ENCODE measurements around the gene PCGF1. TPM values are rescaled to one million over a fixed set of nuclear protein-coding genes. Genes with fewer than 3 reads are reported as not detected.

PCGF1 gene
- total RNA-seq, 1 experiment from 2014 or later: 39.9 TPM

DNA sequence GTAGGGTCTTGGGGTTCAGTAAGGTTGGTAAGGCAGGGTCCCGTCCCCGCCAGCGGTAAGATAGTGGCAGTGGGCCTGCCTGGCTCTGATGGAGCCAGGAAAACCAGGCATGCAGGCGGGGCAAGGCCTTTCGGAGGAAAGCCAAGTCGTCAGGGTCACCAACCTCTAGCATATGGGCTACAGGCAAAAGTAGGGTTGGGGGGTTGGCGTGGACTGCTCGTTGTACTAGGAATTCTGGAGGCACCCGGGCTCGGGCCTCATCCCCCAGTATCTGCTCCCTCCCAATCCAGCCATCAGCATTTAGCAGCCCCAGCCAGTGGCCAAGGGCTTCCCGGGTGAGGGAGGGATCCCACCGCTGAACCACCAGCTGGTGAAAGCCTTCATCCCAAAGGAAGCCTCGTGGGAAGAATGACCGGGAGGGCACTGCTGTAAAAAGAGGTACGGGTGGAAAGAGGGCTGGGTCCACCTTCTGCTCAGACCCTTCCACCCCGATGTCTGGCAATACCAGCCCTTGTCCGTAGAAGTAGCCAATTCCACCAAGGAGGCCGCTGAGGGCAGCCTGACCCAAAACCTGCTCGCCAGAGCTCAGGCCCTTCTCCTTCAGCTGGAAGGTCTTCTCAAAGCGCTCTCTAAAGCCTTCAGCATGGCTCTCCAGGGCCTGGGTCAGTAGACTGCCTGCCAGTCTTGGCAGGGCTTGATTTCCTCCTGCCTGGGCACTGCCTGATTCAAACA is 45.3 kb downstream of the PCGF1 start:
- H3K4me1 ChIP-seq (ENCODE audit: control insufficient read depth in 1 of 2, insufficient read depth in 2 of 2, low read length in 2 of 2): peaks cover 0 to 26% of the 10 kb centered on the region in 2 experiments
- no peak overlapping the region for H3K27ac ChIP-seq (ENCODE audit: low read depth, low read length)
- no peaks in the 10 kb centered on the region for H4K20me1 ChIP-seq (ENCODE audit: insufficient read depth)
- intact Hi-C loops (cut with micrococcal nuclease): no loop called here
- H3K9ac ChIP-seq (ENCODE audit: low read length): no peak overlapping the region
- H3K36me3 ChIP-seq (ENCODE audit: control insufficient read depth in 1 of 2, insufficient read depth in 2 of 2, low read length in 2 of 2): peaks cover 6 to 19% of the 10 kb centered on the region in 2 experiments; a peak in 2 of 4 replicates
- ChIA-PET CTCF (interaction anchor here (1.3 kb wide), 1 partner anchor 70 kb away, joined by 5 read pairs; no protein-coding TSS in a partner anchor), POLR2A (no interaction called here), RAD21 (ENCODE audit: low non-redundant PET in 1 of 2, low total read pairs in 2 of 2, uncharacterized antibody in 2 of 2, unreplicated experiment in 2 of 2) (no interaction called here)
- TF ChIP-seq RAD21 (IDR thresholded peaks at IDR 0.05; ENCODE audit: low read depth) (no peak), FOSL1 (IDR thresholded peaks at IDR 0.05; ENCODE audit: low read depth) (no peak), TCF7L2 (IDR thresholded peaks at IDR 0.05; ENCODE audit: borderline replicate concordance, extremely low read depth, insufficient read depth, insufficient read length) (no peak), YY1 (IDR thresholded peaks at IDR 0.05; ENCODE audit: extremely low read depth, insufficient replicate concordance, low read depth, low read length) (no peak), SIN3A (IDR thresholded peaks at IDR 0.05; ENCODE audit: low read depth) (no peak), CBX3 (IDR thresholded peaks at IDR 0.05; ENCODE audit: low read depth) (no peak), EGR1 (IDR thresholded peaks at IDR 0.05; ENCODE audit: low read depth) (no peak), JUND (IDR thresholded peaks at IDR 0.05) (no peak), EZH2phosphoT487 (IDR thresholded peaks at IDR 0.05; ENCODE audit: borderline replicate concordance) (no peak), ZNF274 (IDR thresholded peaks at IDR 0.05; ENCODE audit: low read depth, low read length) (no peak), ZFX (IDR thresholded peaks at IDR 0.05) (no peak), ELF1 (IDR thresholded peaks at IDR 0.05; ENCODE audit: borderline replicate concordance, low read depth) (no peak), ATF3 (IDR thresholded peaks at IDR 0.05) (no peak), SRF (IDR thresholded peaks at IDR 0.05; ENCODE audit: low read depth) (no peak), SP1 (IDR thresholded peaks at IDR 0.05; ENCODE audit: low read depth) (no peak)
- TF ChIP-seq, protein P1, sequence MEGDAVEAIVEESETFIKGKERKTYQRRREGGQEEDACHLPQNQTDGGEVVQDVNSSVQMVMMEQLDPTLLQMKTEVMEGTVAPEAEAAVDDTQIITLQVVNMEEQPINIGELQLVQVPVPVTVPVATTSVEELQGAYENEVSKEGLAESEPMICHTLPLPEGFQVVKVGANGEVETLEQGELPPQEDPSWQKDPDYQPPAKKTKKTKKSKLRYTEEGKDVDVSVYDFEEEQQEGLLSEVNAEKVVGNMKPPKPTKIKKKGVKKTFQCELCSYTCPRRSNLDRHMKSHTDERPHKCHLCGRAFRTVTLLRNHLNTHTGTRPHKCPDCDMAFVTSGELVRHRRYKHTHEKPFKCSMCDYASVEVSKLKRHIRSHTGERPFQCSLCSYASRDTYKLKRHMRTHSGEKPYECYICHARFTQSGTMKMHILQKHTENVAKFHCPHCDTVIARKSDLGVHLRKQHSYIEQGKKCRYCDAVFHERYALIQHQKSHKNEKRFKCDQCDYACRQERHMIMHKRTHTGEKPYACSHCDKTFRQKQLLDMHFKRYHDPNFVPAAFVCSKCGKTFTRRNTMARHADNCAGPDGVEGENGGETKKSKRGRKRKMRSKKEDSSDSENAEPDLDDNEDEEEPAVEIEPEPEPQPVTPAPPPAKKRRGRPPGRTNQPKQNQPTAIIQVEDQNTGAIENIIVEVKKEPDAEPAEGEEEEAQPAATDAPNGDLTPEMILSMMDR (IDR thresholded peaks at IDR 0.05 in 2 of 3, conservative IDR thresholded peaks at IDR 0.05 in 1 of 3; ENCODE audit: borderline replicate concordance in 1 of 3, insufficient read depth in 1 of 3, low read depth in 2 of 3, low read length in 2 of 3): no peak
- TF ChIP-seq, protein P2, sequence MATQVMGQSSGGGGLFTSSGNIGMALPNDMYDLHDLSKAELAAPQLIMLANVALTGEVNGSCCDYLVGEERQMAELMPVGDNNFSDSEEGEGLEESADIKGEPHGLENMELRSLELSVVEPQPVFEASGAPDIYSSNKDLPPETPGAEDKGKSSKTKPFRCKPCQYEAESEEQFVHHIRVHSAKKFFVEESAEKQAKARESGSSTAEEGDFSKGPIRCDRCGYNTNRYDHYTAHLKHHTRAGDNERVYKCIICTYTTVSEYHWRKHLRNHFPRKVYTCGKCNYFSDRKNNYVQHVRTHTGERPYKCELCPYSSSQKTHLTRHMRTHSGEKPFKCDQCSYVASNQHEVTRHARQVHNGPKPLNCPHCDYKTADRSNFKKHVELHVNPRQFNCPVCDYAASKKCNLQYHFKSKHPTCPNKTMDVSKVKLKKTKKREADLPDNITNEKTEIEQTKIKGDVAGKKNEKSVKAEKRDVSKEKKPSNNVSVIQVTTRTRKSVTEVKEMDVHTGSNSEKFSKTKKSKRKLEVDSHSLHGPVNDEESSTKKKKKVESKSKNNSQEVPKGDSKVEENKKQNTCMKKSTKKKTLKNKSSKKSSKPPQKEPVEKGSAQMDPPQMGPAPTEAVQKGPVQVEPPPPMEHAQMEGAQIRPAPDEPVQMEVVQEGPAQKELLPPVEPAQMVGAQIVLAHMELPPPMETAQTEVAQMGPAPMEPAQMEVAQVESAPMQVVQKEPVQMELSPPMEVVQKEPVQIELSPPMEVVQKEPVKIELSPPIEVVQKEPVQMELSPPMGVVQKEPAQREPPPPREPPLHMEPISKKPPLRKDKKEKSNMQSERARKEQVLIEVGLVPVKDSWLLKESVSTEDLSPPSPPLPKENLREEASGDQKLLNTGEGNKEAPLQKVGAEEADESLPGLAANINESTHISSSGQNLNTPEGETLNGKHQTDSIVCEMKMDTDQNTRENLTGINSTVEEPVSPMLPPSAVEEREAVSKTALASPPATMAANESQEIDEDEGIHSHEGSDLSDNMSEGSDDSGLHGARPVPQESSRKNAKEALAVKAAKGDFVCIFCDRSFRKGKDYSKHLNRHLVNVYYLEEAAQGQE (IDR thresholded peaks at IDR 0.05; ENCODE audit: low read depth): no peak
- TF ChIP-seq, protein P3, sequence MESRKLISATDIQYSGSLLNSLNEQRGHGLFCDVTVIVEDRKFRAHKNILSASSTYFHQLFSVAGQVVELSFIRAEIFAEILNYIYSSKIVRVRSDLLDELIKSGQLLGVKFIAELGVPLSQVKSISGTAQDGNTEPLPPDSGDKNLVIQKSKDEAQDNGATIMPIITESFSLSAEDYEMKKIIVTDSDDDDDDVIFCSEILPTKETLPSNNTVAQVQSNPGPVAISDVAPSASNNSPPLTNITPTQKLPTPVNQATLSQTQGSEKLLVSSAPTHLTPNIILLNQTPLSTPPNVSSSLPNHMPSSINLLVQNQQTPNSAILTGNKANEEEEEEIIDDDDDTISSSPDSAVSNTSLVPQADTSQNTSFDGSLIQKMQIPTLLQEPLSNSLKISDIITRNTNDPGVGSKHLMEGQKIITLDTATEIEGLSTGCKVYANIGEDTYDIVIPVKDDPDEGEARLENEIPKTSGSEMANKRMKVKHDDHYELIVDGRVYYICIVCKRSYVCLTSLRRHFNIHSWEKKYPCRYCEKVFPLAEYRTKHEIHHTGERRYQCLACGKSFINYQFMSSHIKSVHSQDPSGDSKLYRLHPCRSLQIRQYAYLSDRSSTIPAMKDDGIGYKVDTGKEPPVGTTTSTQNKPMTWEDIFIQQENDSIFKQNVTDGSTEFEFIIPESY (IDR thresholded peaks at IDR 0.05; ENCODE audit: extremely low read depth, insufficient replicate concordance, low read length): no peak
- H3K9me2 ChIP-seq (ENCODE audit: insufficient read depth): no peaks in the 10 kb centered on the region
- BruUV-seq (replicated peaks): no TSS peak
- no peaks in the 10 kb centered on the region for H3K27me3 ChIP-seq (ENCODE audit: insufficient read depth, low read length)
- H2AFZ ChIP-seq (ENCODE audit: low read depth, low read length, poor library complexity, severe bottlenecking): no peak overlapping the region
- no peak overlapping the region for H3K4me2 ChIP-seq (ENCODE audit: low read length)
- no peak overlapping the region for H3K4me3 ChIP-seq (replicated peaks in 1 of 2; ENCODE audit: low read depth in 1 of 2, low read length in 2 of 2)
- no peaks in the 10 kb centered on the region for H3K9me3 ChIP-seq (ENCODE audit: control insufficient read depth in 1 of 2, insufficient read depth in 1 of 2, low read depth in 1 of 2, low read length in 2 of 2)
- H3K79me2 ChIP-seq (ENCODE audit: insufficient read depth, low read length): peaks cover 27% of the 10 kb centered on the region
- DNase-seq (ENCODE audit: low read depth, low spot score) (no peak), ATAC-seq (no peak)
